ENCODE results near the gene RND1.
"Not testable (repeated sequence)": the region's sequence is repeated elsewhere in the genome, so short reads cannot be mapped to it uniquely, and the experiment has no call there.

- TF ChIP-seq CTCF, POLR2A (IDR thresholded peaks at IDR 0.05): not testable (repeated sequence)
Observed at GRCh38 chr12:48842021-48842420, 23.6 kb downstream of the RND1 start.
